AG04450 (cell line): Measurements from ENCODE around the gene MUC6. TPM values are rescaled to one million over a fixed set of nuclear protein-coding genes. Genes with fewer than 3 reads are reported as not detected.

ENCODE experiments used
- CTCF ChIA-PET: fragments of 300-600, 350-600 bp; formaldehyde crosslinking; extraction: SDS; loops from one replicate; lab custom pipeline; 2022; ENCODE audit warnings: antibody characterized with exemption, inconsistent platforms; lab: Charles Lee
- POLR2A ChIA-PET: fragments of 350-600 bp; formaldehyde crosslinking; extraction: SDS; loops from one replicate; lab custom pipeline; 2021; ENCODE audit warnings: antibody characterized with exemption, inconsistent platforms; lab: Yijun Ruan, JAX
- DNase-seq: peaks from one replicate; pipeline ENCODE4 v3.0.0-alpha.2; 2011; ENCODE audit warnings: low read depth, low spot score
- H3K27ac ChIP-seq: one replicate; pipeline ENCODE4 v1.5.1; 2012; ENCODE audit warnings: low read depth, low read length, control low read depth
- H3K27me3 ChIP-seq: one replicate; pipeline ENCODE4 v1.6.0; 2012; ENCODE audit warnings: low read length; ENCODE audit not compliant: control insufficient read depth, insufficient read depth
- H3K4me3 ChIP-seq: 2 replicates; pipeline ENCODE4 v1.5.1; 2011; ENCODE audit warnings: mild to moderate bottlenecking, low read depth, low read length, control low read depth
- H3K9me3 ChIP-seq: 2 replicates; pipeline ENCODE4 v1.5.1; 2012; ENCODE audit warnings: low read length; ENCODE audit not compliant: control insufficient read depth, insufficient read depth
- polyA plus RNA-seq: library from polyadenylated mRNA; depleted of rRNA; stranded (reverse); fragments of >200 nt; gene quantifications from 2 replicates; pipeline ENCODE4 v1.2.3, GENCODE V29; 2011
- TF ChIP-seq, protein P1 (sequence below): IDR thresholded peaks from 2 replicates; pipeline ENCODE4 v1.5.1; 2011; ENCODE audit warnings: low read depth, low read length, control low read depth, inconsistent platforms

MUC6 gene
- polyA plus RNA-seq, 1 experiment, result not detected

GRCh38 chr11:1042626-1043562 lies 6.4 kb upstream of the MUC6 start:
- DNase-seq, result no peak
- H3K27me3 ChIP-seq, result peaks cover 18% of the 10 kb centered on the region
- H3K27ac ChIP-seq, result no peak overlapping the region
- no peaks in the 10 kb centered on the region; the same call in 1 of the 2 replicates for H3K9me3 ChIP-seq
- POLR2A ChIA-PET, result no interaction called here
- TF ChIP-seq, protein P1, sequence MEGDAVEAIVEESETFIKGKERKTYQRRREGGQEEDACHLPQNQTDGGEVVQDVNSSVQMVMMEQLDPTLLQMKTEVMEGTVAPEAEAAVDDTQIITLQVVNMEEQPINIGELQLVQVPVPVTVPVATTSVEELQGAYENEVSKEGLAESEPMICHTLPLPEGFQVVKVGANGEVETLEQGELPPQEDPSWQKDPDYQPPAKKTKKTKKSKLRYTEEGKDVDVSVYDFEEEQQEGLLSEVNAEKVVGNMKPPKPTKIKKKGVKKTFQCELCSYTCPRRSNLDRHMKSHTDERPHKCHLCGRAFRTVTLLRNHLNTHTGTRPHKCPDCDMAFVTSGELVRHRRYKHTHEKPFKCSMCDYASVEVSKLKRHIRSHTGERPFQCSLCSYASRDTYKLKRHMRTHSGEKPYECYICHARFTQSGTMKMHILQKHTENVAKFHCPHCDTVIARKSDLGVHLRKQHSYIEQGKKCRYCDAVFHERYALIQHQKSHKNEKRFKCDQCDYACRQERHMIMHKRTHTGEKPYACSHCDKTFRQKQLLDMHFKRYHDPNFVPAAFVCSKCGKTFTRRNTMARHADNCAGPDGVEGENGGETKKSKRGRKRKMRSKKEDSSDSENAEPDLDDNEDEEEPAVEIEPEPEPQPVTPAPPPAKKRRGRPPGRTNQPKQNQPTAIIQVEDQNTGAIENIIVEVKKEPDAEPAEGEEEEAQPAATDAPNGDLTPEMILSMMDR, result no peak
- CTCF ChIA-PET, result no interaction called here
- H3K4me3 ChIP-seq, result no peak overlapping the region

DNA sequence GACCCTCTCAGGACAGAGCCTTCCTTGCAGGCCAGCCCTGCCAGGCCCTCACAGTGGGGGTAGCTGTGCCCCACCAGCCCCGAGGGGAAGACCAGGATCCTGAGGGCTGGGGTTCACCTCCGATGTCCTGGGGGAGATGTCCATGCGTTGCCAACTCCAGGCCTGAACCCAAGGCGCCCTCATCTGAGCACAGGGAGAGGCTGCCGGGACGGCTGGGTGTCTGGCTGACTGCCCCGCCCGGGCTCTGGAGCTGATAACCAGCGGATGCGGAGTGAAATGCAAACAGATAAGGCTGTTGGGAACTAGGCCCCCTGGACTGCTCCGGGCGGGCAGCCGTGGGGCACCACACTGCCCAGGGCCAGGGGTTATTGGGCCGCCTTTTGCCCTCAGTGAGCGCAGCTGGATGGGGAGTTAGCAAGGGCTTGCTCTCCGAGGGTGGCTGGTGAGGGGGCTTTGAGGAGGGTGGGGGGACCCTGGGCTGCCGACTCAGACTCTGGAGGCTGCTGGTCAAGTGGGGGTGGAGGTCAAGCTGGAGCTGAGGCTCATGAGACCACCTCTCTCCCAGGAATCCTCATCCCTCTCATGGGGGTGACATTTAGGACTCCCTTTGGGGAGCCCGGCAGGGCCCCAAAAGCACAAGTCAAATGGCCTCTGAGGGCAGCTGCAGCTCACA lies 5.6 kb upstream of the MUC6 start:
- H3K4me3 ChIP-seq, result no peak overlapping the region
- no peak overlapping the region for H3K27ac ChIP-seq
- DNase-seq, result no peak
- H3K27me3 ChIP-seq, result peaks cover 11% of the 10 kb centered on the region
- no peaks in the 10 kb centered on the region; the same call in 1 of the 2 replicates for H3K9me3 ChIP-seq
- POLR2A ChIA-PET, result no interaction called here
- TF ChIP-seq, protein P1, result no peak
- CTCF ChIA-PET, result no interaction called here

DNA sequence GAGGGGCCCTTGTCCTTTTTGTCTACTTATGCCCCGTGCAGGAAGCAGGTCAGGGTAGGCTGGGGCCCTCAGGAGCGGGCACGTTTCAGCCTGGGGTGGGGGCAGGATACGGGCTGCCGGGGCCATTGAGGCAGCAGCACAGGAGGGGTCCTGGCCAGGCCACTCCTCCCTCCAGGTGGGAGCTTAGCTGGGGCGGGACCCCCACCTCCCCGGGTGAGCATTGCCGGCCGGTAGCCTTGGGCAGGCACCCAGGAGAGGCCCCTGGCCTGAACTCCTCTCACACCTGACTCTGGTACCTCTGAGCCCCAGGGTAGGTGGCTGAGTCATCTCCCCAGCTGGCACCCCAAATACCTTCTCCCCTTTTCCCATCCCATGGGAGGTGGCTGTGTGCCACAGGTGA lies 5.0 kb upstream of the MUC6 start:
- TF ChIP-seq, protein P1, result no peak
- no peak overlapping the region for H3K27ac ChIP-seq
- peaks cover 8% of the 10 kb centered on the region for H3K27me3 ChIP-seq
- H3K4me3 ChIP-seq, result no peak overlapping the region
- no peak for DNase-seq
- CTCF ChIA-PET, result no interaction called here
- H3K9me3 ChIP-seq, result no peaks in the 10 kb centered on the region; the same call in 1 of the 2 replicates
- POLR2A ChIA-PET, result no interaction called here

DNA sequence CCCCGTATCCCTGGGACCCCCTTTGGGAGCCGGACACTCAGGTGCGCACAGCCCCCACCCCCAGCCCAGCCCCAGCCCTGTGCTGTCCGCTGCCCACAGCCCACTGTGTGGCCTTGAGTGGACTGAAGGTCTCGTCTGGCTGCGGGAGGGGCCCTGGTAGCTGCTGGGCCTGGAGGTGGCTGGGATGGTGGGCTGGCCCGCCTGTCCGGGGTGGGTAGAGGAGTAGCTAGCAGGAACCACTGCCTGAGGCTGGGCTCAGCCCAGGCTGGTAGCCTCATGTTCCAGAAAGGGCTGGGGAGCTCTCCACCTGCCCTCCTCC lies 4.6 kb upstream of the MUC6 start:
- no peak overlapping the region for H3K4me3 ChIP-seq

More for the DNA sequence above, 4.6 kb upstream of the MUC6 start:
- TF ChIP-seq, protein P1, result no peak
- POLR2A ChIA-PET, result no interaction called here
- CTCF ChIA-PET, result no interaction called here
- Histone ChIP-seq H3K27ac (no peak overlapping the region), H3K27me3 (peaks cover 8% of the 10 kb centered on the region), H3K9me3 (no peaks in the 10 kb centered on the region; the same call in 1 of the 2 replicates)
- no peak for DNase-seq
